GM04503 (cell line): ENCODE results near the gene PHOX2A.
"Not testable (repeated sequence)": the region's sequence is repeated elsewhere in the genome, so short reads cannot be mapped to it uniquely, and the experiment has no call there.

ENCODE experiments used
- DNase-seq: peaks from one replicate; pipeline ENCODE4 v3.0.0-alpha.2; 2012; ENCODE audit warnings: low read depth

PHOX2A gene

DNA sequence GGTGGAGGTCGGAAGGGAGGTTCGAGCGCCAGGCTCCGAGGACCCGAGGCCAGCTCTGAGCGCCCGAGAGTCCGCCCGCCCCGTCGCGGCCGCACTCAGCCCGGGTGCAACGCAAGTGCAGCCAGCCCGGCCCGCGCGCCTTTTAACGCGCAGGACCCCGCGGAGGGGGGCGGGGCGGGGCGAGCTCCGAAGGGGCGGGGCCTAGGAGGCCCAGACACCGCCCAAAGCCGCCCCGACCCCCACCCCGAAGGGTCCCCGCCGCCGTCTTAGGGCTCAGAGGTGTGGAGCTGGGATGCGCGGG lies at the start of gene PHOX2A:
TSS of gene PHOX2A (minus strand) at position 117 of the 301 bp plus-strand sequence. CDS start 172 bp downstream, outside the sequence.
- DNase-seq, result no peak

GRCh38 chr11:72293391-72293790 lies 49.4 kb upstream of the PHOX2A start:
- DNase-seq, result no peak

DNA sequence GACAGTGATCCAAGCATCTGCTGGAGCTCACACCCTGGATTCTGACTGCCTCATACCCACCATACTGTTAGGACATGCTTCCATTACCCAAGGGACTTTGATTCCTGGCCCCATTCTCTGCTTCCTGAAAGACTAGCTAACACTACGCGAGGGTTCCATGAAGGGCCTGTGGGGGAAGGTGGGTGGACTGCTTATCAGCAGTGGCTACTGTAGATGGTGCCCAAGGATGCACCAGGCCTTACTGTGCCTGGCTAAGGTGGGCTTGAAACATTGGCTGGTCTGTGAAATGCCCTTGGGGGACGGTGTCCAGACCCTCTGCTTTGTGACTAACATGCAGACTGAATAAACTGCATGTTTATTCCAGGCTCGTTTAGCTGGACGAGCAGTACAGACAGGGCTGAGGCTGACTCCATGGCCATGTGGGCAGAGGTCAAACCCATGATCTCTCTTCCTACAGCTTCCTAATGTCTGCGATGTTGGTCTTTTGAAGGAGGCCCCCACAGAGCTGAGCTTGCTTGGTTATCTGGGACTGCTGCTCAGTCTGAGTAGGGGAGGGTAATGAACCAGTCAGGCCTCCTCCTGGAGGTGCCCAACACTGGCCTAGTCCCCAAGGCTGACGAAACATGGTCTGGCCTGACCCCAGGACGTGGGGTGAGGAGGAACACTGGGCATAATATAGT lies 48.3 kb upstream of the PHOX2A start:
- no peak for DNase-seq

- DNase-seq, result not testable (repeated sequence)
These were observed 46.8 kb upstream of the PHOX2A start for GRCh38 chr11:72290741-72291140.

DNA sequence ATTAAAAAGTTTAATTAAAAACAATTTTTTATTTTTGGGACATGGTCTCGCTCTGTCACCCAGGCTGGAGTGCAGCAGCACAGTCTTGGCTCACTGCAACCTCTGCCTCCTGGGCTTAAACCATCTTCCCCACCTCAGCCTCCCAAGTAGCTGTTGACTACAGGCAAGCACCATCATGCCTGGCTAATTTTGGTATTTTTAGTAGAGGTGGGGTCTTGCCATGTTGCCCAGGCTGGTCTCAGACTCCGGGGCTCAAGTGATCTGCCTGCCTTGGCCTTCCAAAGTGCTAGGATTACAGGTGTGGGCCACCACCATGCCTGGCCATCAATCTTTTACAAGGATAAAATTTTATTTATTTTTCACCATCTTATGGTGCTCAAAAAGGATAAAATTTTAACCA lies 43.3 kb upstream of the PHOX2A start:
- DNase-seq, result no peak

DNA sequence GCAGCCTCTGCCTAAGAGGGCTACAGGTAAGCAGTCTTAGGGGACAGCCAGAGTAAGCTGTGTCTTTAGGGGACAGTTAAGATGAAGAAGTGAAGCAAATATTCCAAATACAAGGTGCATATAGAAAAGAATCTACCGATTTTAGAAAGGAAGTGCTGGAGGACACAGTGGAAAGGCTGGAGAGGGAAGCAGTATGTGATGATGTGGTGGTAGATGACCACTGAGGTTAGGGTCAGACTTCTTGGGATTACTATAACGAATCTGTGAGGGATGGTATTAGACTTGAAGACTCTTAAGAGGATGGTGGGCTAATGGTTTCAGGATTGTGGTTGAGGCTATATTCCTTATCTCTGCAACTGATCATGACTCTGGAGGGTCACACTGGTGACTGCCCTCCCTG lies 40.0 kb upstream of the PHOX2A start:
- DNase-seq, result no peak

DNA sequence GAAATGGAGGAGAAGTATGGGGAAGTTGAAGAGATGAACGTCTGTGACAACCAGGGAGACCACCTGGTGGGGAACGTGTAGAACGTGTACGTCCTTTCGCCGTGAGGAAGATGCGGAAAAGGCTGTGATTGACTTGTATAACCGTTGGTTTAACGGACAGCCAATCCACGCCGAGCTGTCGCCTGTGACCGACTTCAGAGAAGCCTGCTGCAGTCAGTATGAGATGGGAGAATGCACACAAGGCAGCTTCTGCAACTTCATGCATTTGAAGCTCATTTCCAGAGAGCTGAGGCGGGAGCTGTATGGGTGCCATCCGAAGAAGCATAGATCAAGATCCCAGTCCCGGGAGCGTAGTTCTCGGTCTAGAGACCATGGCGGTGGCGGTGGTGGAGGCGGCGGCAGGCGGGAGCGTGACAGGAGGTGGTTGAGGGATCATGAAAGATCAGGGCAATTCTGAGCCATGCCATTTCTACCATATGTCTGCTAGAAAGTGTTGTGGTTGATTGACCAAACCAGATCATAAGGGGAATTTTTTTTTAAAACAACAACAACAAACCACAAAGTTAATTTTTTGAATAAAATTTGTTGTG lies 36.8 kb upstream of the PHOX2A start:
- no peak for DNase-seq

DNA sequence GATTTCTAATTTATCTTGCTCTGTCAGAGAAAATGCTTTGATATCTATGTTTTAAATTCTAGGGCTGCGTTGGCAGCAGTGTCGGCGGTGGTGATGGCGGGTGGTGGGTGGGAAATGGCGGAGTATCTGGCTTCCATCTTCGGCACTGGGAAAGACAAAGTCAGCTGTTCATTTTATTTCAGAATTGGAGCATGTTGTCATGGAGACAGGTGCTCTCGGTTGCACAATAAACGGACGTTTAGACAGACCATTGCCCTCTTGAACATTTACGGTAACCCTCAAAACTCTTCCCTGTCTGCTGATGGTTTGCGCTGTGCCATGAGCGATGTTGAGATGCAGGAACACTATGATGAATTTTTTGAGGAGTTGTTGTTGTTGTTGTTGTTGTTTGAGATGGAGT lies 36.1 kb upstream of the PHOX2A start:
- no peak for DNase-seq

GRCh38 chr11:72278905-72279304 lies 34.9 kb upstream of the PHOX2A start:
- peak; percentile 47 for DNase-seq

GRCh38 chr11:72274435-72274834 lies 30.5 kb upstream of the PHOX2A start:
- DNase-seq, result no peak

GRCh38 chr11:72271980-72272379 lies 28.0 kb upstream of the PHOX2A start:
- DNase-seq, result no peak

DNA sequence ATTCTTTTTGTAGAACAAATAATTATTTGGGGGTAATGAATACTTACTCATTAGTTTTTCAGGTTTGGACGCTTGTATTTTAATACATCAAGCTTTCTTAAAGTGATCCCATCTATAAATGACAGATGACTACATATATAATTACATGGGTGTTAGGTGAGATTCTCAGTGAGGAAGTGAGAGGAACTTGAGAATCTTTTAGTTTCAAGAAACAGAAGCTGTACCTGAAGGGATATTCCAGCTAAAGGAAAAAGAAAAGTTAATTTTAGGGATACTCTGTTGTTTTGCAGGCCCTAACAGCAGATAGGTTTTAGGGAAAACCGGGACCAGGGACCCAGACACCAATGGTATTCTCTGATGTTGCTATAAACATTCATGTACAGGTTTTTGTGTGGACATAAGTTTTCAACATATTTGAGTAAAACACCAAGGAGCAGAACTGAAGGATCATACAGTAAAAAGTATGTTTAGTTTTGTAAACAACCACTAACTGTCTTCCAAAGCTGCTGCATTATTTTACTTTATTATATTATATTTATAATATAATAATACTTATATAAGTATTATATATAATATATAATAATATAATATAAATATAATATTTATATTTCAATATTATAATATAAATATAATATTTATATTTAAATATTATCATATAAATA lies 24.1 kb upstream of the PHOX2A start:
- no peak for DNase-seq

DNA sequence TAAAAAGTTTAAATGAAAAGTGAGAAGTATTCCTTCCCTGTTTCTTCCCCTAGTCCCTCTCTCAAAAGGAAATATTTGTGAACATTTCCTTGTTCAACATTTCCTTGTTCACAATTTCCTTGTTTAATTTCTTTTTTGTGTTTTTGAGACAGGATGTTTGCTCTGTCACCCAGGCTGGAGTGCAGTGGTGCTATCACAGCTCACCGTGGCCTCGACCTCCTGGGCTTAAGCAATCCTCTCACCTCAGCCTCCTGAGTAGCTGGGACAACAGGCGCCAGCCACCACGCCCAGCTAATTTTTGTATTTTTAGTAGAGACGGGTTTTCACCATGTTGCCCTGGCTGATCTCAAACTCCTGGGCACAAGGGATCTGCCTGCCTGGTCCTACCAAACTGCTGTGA lies 23.0 kb upstream of the PHOX2A start:
- DNase-seq, result not testable (repeated sequence)

DNA sequence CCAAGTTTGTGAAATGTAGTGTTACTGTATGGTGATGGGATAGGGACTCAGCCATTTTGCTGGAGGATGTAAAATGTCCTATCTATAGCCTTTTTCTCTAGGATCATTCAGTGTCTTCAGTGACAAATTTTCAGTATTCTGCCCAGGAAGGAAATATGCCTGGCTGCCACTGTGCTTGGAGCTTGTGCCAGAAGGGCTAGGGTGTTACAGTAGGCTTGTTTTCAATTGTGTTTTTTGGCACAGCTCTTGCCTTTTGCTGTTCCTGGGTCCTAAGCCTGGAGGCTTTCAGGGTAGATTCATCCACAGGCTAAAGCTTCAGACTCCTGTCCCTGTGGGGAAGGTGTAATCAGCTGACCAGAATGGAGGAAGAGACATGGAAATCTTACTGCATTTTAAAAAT lies 22.0 kb upstream of the PHOX2A start:
- DNase-seq, result no peak

DNA sequence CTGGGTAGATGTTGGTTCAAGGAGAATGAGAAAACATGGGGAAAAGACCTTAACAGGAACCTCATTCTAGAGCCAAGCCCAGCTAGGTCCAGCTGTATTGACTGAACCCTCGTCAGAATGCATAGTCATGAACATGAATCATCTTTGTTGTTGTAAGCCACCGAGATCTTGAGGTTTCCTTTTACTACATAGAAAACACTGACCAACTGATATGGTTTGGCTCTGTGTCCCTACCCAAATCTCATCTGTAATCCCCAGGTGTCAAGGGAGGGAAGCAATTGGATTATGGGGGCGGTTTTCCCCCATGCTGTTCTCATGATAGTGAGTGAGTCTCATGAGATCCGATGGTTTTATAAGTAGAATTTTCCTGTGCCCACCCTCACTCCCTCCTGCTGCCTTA lies 19.4 kb upstream of the PHOX2A start:
- DNase-seq, result no peak

DNA sequence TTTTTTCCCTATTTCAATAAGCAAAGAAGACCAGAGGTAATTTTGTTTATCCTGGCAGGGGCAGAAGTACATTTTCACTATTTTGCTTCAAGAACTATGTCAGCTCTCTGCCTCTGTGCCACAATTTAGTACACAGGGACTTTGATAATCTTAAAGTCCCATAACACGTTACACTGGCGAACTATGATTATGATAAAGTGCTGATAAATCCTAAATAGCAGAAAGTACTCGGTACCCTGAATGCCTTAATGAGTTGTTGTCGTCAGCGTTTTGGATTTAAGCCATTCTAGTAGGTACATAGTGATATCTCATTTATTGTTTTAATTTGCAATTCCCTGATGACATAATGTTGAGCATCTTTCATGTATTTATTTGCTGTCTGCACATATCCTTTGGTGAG lies 16.6 kb upstream of the PHOX2A start:
- no peak for DNase-seq

DNA sequence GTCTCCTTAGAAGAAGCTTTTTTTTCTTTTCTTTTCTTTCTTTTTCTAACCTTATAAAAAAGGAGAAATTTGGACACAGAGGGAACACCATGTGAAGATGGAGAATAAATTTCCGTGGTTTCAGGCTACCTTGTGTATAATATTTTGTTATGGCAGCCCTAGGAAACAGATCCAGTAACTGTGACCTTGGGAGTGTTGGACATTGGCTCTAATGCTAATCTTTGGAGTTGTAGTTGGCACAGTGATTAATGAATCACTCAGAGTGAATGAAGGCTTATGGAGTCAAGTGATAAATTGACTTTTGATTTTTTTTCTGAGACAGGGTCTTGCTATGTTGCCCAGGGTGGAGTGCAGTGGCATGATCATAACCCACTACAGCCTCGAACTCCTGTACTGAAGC lies 15.5 kb upstream of the PHOX2A start:
- no peak for DNase-seq

DNA sequence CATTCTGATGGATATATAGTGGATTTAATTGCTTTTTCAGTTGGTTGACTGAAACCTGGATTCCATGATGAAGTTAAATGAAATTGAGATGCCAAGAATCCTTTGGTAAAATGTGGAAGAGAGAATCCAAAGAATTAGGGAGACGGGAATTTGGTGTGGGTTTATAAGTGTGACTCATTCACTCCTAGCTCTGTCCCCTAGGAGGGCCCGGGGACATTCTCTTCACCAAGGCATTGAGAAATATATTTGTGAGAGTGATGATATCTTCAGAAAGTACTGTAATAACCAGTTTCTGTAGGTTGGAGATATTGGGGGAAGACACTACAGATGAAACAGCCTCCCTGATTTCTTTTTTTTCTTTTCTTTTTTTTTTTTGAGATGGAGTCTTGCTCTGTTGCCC lies 13.6 kb upstream of the PHOX2A start:
- DNase-seq, result no peak

DNA sequence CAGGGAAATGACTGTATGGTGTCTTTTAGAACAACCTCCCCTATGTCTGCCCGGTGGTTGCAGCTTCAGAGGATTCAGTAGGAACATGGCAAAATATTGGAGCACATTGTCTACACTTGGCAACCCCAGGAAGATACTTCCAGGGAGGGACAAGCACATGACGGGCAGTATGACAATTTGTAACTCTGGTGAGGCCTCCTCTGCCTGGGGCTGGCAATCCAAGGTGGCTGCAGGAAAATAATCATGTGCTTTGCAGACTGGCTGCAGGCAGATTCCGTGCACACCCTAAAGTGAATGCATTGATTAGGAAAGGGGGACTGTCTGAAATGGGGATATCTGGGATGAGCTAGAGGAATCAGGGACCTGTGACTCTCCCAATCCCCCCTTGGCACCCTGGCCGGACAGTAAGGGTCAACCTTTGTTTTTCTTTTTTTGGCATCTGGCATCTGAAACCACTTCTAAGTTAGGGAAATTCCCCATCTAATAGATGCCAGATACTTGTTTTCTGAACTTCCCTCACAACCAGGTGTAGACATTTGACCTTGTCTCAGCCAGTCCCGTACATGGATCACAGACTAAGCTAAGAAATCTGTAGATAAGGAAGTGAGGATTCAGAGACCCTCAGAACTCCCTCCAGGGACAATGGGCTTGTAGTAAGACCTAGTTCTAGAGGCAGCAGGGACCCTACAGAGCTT lies 10.5 kb upstream of the PHOX2A start:
- DNase-seq, result no peak

DNA sequence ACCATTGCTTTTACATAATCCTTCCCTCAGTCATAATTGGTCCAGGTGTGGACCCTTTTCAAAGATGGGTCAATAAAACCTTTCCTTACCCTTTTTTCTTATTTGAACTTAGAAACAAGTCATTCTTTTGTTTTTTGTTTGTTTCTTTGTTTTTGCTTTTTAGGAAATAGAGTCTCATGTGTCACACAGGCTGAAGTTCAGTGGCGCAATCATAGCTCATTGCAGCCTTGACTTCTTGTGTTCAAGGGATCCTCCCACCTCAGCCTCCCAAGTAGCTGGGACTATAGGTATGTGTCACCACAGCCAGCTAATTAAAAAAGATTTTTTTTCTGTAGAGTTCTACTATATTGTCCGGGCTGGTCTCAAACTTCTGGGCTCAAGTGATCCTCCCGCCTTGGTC lies 9.4 kb upstream of the PHOX2A start:
- DNase-seq, result no peak

DNA sequence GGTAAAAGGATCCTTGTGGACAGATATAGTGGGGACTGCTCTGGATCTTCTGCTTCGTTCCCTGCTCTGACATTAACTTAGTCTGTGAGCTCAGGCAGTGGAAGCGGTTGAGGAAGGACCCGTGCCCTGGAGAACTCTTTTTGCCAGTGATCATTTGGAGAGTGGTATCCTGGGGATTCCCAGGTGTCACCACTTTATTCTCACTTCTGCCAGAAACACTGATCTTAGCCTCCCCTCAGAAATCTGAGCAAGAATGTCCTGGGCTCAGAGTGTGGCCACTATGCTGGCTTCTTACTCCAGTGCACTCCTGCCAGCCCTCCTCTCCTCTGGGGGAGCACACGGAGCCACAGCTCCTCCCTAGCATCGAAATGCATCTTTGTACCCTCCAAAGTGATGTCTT lies 7.6 kb upstream of the PHOX2A start:
- no peak for DNase-seq

DNA sequence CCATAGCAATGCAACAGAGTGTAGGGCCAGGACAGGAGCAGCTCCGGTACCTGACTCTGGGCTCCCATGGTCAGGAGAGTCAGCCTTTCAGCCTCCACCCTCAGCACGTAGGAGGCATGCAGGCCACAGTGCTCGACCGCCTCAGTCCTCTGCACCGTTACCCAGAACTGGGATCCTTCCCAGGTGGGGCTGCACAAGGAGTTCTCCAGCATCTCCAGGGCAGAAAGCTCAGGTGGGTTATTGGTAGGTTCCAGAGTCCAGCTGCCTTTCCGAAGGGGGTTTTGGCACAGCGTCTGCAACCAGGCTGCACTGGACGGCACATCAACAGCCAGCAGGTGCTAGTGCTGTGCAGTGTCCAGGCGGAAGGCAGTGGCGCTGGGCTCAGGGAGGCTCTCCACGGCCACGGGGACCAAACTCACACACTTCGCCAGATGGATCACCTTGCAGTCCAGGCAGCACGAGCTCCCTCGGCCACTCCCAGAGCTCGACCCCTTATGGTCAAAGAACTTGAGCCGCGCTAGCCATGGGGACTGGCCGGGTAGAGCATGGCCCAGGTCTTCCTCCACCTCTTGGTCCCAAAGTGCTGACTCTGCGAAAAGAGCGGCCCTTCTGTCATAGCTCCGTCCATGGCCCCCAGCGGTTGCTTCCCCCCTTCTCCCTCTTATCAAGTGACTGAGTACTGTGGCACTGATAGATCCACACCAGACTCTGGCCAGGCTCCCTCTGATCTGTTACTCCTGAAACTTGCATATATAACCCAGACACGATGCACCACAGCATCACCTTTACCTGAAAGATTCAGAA lies 6.9 kb upstream of the PHOX2A start:
- no peak for DNase-seq
